Fibroblast of the aortic adventitia (primary cell): ENCODE data around the gene CFAP43. TPM values are rescaled to one million over a fixed set of nuclear protein-coding genes. Genes with fewer than 3 reads are reported as not detected.
A peak's percentile ranks its signal among the peaks of the same experiment; 100 is the strongest.

Experiments used
- DNase-seq: peaks from one replicate; pipeline ENCODE4 v3.0.0-alpha.2; 2010; ENCODE audit warnings: low read depth
- H3K4me3 ChIP-seq: 2 replicates; pipeline ENCODE4 v1.5.1; 2011; ENCODE audit warnings: low read depth, mild to moderate bottlenecking, control low read depth, low read length, moderate library complexity
- total RNA-seq: library from RNA; depleted of rRNA; stranded (reverse); fragments of >200 nt; gene quantifications from 2 replicates; pipeline ENCODE4 v1.2.3, GENCODE V29; 2012; ENCODE audit warnings: low replicate concordance
- TF ChIP-seq, protein P1 (sequence below): IDR thresholded peaks from 2 replicates; pipeline ENCODE4 v1.5.1; 2011; ENCODE audit warnings: mild to moderate bottlenecking, low read length, control low read depth, inconsistent platforms; ENCODE audit not compliant: insufficient read depth

Gene CFAP43, protein sequence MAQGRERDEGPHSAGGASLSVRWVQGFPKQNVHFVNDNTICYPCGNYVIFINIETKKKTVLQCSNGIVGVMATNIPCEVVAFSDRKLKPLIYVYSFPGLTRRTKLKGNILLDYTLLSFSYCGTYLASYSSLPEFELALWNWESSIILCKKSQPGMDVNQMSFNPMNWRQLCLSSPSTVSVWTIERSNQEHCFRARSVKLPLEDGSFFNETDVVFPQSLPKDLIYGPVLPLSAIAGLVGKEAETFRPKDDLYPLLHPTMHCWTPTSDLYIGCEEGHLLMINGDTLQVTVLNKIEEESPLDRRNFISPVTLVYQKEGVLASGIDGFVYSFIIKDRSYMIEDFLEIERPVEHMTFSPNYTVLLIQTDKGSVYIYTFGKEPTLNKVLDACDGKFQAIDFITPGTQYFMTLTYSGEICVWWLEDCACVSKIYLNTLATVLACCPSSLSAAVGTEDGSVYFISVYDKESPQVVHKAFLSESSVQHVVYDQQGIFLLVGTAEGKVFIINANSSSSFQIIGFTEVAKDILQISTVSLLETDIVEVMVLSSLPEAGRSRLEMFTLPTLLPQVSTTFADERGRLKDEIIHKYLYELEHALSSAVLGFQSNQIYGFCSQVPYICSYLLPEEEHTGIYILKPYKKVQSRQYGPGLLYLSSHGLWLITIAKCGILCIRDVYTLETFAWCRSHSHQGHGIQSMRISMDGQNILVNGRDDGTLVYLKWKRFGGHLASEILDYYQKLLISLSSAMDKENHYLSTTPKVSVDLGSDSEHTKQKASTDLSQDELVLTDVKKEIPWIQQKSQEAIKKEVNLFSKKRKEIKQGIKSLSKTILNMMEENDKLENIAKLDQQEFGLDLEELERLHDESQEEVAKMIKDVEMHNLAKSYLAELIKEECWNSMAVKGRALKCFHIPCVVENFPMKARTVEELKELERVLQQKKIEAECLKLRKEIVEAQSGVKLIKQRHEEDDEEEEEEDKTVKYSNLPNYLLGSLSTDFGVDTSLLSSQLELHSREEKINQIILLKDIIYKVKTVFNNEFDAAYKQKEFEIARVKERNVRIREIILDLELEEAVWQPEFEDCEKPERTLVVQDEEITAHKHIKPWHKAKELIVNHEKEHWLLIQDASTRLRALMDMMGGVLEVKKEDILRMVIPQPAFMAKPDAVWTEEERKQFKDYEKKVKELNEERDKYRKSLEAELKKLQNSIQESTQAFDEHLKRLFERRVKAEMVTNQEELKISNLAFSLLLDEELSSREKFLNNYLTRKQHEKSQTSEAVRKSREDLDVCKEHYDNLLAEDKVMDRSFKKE (N-terminal part only)
- 0.36 and 0.41 TPM in 2 replicates for total RNA-seq

DNA sequence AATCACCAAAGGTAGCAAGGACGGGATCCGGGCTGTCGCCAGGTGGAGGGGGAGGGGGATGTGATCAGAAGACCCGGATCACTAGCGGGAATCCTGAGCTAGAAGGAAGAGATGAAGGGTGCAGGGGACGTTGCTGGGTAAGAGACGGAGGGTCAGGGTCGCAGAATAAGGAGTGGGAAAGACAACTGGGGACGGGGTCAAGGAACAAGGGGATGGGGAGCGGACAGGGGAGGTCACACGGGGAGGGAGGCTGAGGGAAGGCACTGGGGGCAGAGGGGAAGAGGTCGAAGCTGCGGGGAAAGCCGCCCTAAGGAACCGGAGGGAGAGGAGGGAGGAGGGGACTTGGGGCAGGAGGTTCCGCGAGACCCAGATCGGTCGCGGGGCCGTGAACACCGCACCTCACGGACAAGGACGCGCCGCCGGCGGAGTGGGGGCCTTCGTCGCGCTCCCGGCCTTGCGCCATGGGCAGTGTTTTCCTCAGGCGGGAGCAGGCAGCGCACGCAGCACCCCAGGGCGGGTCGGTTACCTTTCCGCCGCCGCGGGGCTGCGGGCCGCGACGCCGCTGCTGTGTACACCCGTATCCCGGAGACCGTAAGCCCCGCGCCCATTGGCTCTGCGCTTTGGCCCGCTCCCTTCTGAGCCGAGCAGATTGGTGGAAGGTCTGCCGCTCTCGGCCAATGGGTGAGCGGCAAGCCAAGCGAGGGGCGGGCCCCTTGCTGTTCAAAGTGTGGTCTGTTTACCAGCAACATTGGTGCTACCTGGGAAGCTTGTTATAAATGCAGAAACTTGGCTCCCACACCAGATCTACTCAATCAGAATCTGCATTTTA lies at the start of gene CFAP43:
Gene CFAP43, minus strand, starts transcription at position 581 of the 829 bp plus-strand sequence. Its CDS starts 118 bp downstream, at position 463.
- peak within 1 kb of the TSS; percentile 92 for H3K4me3 ChIP-seq
- DNase-seq: peak; percentile 93
- TF ChIP-seq, protein P1, sequence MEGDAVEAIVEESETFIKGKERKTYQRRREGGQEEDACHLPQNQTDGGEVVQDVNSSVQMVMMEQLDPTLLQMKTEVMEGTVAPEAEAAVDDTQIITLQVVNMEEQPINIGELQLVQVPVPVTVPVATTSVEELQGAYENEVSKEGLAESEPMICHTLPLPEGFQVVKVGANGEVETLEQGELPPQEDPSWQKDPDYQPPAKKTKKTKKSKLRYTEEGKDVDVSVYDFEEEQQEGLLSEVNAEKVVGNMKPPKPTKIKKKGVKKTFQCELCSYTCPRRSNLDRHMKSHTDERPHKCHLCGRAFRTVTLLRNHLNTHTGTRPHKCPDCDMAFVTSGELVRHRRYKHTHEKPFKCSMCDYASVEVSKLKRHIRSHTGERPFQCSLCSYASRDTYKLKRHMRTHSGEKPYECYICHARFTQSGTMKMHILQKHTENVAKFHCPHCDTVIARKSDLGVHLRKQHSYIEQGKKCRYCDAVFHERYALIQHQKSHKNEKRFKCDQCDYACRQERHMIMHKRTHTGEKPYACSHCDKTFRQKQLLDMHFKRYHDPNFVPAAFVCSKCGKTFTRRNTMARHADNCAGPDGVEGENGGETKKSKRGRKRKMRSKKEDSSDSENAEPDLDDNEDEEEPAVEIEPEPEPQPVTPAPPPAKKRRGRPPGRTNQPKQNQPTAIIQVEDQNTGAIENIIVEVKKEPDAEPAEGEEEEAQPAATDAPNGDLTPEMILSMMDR: no peak

DNA sequence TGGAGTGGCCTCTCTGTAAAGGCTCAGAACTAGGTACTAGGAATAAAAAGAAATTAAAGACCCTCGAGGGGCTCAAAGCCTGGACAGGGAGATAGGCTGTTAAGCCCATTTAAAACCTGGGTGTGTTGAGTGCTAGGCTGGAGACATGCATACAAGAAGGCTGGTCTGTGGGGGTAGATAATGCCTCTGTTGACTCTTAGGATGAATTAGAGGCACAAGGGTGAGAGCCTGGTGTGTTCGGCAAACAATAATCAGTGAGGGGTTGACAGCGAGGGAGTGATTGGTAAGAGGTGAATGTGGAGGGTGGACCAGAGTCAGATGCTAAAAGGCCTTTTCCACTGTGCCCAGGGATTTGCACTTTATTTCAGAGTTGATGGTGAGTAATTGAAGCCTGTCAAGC lies 49.5 kb upstream of the CFAP43 start:
- TF ChIP-seq, protein P1: no peak
- DNase-seq: no peak

DNA sequence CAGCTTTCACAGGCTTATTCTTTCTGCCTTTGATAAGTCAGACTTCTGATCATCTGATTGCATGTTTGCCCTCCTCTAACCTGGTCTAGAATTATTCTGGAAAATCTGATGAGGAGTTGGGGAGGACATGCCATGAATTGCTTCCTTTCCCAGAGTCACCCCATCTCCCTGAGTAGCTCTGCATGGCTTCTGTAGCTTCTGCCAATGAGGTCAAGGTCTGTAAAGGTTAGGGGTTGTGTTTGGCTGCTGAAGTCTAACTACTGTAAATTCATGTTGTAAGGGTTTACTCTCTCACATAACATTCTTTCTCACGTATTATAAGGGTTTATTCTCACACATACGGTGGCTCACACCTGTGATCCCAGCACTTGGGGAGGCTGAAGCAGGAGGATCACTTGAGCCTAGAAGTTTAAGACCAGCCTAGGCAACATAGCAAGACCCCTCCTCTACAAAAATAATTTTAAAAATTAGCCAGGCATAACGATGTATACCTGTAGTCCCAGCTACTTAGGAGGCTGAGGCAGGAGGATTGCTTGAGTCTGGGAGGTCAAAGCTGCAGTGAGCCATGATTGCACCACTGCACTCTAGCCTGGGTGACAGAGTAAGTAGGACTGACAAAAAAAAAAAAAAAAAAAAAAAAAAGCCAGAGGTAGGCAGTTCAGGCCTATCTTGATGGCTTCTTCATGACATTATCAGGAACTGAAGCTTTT lies 47.5 kb upstream of the CFAP43 start:
- H3K4me3 ChIP-seq: no peak overlapping the region
- TF ChIP-seq, protein P1: no peak
- DNase-seq: no peak

More for the DNA sequence above, 49.5 kb upstream of the CFAP43 start:
- H3K4me3 ChIP-seq: no peak overlapping the region

DNA sequence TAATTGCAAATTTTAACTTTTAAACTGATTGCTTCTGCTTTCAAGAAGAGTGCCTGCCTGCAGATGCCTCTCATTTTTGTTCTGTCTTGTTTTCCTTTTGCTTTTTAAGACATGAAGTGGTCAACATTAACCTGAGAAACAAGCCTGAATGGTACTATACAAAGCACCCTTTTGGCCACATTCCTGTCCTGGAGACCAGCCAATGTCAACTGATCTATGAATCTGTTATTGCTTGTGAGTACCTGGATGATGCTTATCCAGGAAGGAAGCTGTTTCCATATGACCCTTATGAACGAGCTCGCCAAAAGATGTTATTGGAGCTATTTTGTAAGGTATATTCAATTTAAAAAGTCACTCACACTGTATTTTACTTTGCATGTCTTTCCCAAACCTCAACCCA lies 45.6 kb upstream of the CFAP43 start:
- H3K4me3 ChIP-seq: no peak overlapping the region
- TF ChIP-seq, protein P1: no peak
- DNase-seq: no peak

DNA sequence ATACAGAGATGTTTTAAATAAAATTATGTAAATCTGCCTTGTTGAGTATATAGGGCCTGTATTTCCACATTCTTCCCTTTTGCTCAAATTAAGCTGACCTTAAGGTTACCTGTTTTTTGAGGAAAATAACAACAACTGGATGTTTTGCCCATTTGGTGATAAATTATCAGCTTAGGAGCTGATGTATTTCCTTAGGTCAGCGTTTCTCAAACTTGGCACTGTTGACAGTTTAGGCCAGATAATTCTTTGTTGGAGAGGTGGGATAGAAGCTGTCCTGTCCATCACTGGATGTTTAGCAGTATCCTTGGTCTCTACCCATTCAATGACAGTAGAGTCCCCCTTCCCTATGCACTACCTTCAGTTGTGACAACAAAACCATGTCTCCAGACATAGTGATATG lies 44.0 kb upstream of the CFAP43 start:
- TF ChIP-seq, protein P1: no peak
- H3K4me3 ChIP-seq: no peak overlapping the region
- no peak for DNase-seq
